Right lobe of liver (tissue), 6 donors: ENCODE results near the gene SAP30L. TPM values are rescaled to one million over a fixed set of nuclear protein-coding genes. Genes with fewer than 3 reads are reported as not detected.

Source experiments
- ATAC-seq, 4 donors: fragments of 200-7000 bp; cut with Tn5 transposase; one replicate each; pipeline ENCODE4 v1.9.1; 2020; ENCODE audit warnings: mild to moderate bottlenecking in 4 of 4, moderate library complexity in 4 of 4
- DNase-seq, 3 donors: peaks; one replicate each; pipeline ENCODE4 v3.0.0-alpha.2; 2020
- H3K27ac ChIP-seq, 3 donors: fragments of 200-600 bp; one replicate each; pipeline ENCODE4 v1.8.0; 2022
- H3K27me3 ChIP-seq, 2 donors: fragments of 200-600 bp; one replicate each; pipeline ENCODE4 v1.8.0; 2022
- H3K36me3 ChIP-seq, 4 donors: fragments of 200-600 bp; sonication (generic) in 1 of 4; one replicate each; pipeline versions ENCODE4 v1.5.1 to v1.8.0; 2017 to 2022; ENCODE audit warnings: control low read depth in 1 of 4
- H3K4me1 ChIP-seq, 4 donors: fragments of 200-600 bp; sonication (generic) in 1 of 4; one replicate each; pipeline versions ENCODE4 v1.5.1 to v1.8.0; 2017 to 2022; ENCODE audit warnings: control low read depth in 1 of 4
- H3K4me3 ChIP-seq, 3 donors: fragments of 200-600 bp; one replicate each; pipeline ENCODE4 v1.8.0; 2022
- H3K9me3 ChIP-seq, 4 donors: fragments of 200-600 bp; sonication (generic) in 1 of 4; one replicate each; pipeline versions ENCODE4 v1.5.1 to v1.8.0; 2017 to 2022; ENCODE audit warnings: control low read depth in 1 of 4
- POLR2A ChIP-seq: fragments of 450-650 bp; IDR thresholded peaks from one replicate; pipeline ENCODE4 v1.6.1; 2017; ENCODE audit warnings: antibody characterized with exemption, mild to moderate bottlenecking
- WGBS: methylation state at CpG from one replicate; pipeline ENCODE4 v1.1.6; 2018; ENCODE audit warnings: low coverage, low lambda C conversion rate; ENCODE audit not compliant: insufficient coverage; ENCODE audit errors: missing lambda C conversion rate; 5-methylcytosine and 5-hydroxymethylcytosine counted together
- intact Hi-C, 2 donors: fragments of 100-400 bp; cut with DNase I; formaldehyde crosslinking; loops; one replicate each; pipeline versions ENCODE4 v1.11.2 to v1.14.1; 2022
- total RNA-seq, 6 experiments: library from RNA; depleted of rRNA in 2 of 6; stranded (reverse); fragments of >200 nt in 2 of 6; fragmentation: NEBNext Ultra II Directional in 3 of 6; extraction: Animal tissue kit (Norgen Biotek cat#: 25700) in 3 of 6; gene quantifications; one replicate each; pipeline versions ENCODE4 v1.1.0 to v1.2.4, GENCODE V29; 2016 to 2023
- TF ChIP-seq, protein P1 (sequence below), 4 donors: fragments of 200-600 bp in 3 of 4; fragments of 450-650 bp in 1 of 4; IDR thresholded peaks; one replicate each; pipeline versions ENCODE4 v1.5.1 to v1.8.0; 2016 to 2022; ENCODE audit warnings: antibody characterized with exemption in 4 of 4, mild to moderate bottlenecking in 2 of 4
- donor health status: DM: no; HTN: yes; CAD: no.
- donor health status: DM: no; HTN: no; CAD: no.
- donor health status: DM: no; HTN: no; CAD: no.
- donor health status: DM: no; HTN: yes; CAD: no.
- donor health status: DM: no; HTN: yes; CAD: no.

SAP30L gene
- total RNA-seq, 6 experiments from 2014 or later = 9.7 to 24.9 (median 20.1) TPM

DNA sequence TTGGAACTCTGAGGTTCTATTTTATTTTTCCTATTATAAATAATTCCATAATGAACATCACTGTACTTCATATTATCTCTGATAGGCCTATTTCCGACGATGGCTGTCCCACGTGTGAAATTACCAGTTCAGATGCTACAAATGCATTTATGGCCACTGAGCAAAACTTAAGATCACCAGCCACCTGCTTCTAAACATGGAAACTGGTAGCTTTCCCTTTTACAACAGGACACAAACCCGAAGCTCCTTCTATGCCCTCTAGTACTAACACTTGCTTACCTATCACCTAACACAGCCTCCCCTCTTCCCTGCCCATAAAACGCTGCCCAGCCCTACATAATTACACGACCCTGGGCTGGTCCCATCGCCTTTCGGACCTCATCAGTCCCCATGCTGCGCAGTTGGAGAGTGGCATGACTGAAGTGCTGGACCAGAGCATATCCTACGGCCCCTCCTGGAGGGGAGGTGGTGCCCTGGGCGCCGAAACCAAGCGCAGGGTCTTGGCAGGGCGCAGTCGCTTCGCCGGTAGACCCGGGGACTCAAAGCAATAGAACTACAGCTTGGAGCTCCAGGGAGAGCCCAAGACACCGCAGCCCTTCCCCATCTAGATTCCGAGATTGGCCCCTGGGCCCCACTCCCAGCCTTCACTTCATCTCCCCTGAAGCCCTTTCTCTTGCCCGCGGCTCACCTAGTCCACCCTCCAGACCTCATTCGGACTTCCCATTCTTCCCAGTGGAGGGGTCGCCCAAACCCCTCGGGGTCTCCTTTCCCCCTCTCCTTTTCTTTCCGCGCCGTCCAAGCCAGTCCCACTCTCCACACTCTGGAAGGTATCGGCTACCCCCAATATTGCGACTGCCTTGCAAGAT lies 1.0 kb upstream of the SAP30L start:
- intact Hi-C loops = no loop called here
- Histone ChIP-seq H3K27me3 (no peaks in the 10 kb centered on the region), H3K27ac (peak overlapping the region in 2 of 3 donors; percentile 39 to 44), H3K36me3 (peaks cover 0 to 10% (median 0%) of the 10 kb centered on the region in 4 donors), H3K4me1 (peaks cover 0 to 26% (median 3%) of the 10 kb centered on the region in 4 donors), H3K9me3 (no peaks in the 10 kb centered on the region), H3K4me3 (peak overlapping the region; percentile 73 to 98 (median 78))
- peak in 3 of 4 donors; percentile 1 to 13 (median 11) for ATAC-seq
- TF ChIP-seq, protein P1, sequence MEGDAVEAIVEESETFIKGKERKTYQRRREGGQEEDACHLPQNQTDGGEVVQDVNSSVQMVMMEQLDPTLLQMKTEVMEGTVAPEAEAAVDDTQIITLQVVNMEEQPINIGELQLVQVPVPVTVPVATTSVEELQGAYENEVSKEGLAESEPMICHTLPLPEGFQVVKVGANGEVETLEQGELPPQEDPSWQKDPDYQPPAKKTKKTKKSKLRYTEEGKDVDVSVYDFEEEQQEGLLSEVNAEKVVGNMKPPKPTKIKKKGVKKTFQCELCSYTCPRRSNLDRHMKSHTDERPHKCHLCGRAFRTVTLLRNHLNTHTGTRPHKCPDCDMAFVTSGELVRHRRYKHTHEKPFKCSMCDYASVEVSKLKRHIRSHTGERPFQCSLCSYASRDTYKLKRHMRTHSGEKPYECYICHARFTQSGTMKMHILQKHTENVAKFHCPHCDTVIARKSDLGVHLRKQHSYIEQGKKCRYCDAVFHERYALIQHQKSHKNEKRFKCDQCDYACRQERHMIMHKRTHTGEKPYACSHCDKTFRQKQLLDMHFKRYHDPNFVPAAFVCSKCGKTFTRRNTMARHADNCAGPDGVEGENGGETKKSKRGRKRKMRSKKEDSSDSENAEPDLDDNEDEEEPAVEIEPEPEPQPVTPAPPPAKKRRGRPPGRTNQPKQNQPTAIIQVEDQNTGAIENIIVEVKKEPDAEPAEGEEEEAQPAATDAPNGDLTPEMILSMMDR (IDR thresholded peaks at IDR 0.05) = no peak
- TF ChIP-seq POLR2A = no peak
- DNase-seq = peak; percentile 25 to 62 (median 46)
- WGBS = 7% methylated on average over 27 of the region's 30 CpGs

DNA sequence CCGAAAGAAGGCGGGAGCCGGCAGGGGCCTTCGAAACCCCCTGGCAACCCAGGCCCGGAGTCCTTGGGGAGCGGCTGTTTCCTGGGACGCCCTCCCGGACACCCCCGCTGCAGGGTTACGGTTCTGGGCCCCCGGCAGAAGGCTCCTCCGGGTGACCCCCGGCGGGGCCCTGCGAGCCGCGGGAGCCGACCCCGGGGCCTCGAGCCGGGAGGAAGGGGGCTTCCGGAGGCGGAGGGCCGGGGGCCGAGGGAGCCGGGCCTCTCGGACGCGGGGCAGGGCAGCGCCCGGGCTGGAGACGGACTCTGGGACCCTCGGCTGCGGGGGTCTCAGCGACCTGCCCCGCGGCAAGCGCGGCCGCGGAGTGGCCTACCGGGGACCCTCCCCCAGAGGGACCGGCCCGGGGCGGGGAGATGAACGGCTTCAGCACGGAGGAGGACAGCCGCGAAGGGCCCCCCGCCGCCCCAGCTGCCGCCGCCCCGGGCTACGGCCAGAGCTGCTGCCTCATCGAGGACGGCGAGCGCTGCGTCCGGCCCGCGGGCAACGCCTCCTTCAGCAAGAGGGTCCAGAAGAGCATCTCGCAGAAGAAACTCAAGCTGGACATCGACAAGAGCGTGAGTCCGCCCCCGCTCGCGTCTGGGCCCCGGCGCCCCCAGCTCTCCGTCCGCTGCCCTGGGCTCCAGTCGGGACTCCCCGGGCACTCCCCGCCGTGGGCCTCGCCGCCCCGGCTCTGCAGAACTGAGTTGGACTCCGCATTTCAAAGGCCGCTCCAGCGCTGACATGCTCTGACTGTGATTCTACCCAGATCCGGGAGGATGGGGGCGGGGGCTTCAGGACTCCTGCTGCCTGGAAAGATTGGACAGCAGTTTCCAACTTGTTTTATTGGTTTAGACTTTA lies 645 bp downstream of the SAP30L start:
- Histone ChIP-seq H3K4me3 (peak overlapping the region; percentile 73 to 98 (median 78)), H3K27ac (peak overlapping the region; percentile 49 to 79 (median 74)), H3K9me3 (no peaks in the 10 kb centered on the region), H3K36me3 (peaks cover 0 to 4% (median 0%) of the 10 kb centered on the region in 4 donors), H3K27me3 (no peaks in the 10 kb centered on the region), H3K4me1 (peaks cover 0 to 26% (median 3%) of the 10 kb centered on the region in 4 donors)
- ATAC-seq (peak; percentile 28 to 42 (median 38)), DNase-seq (peak; percentile 60 to 70 (median 69))
- intact Hi-C loops = no loop called here
- 0% methylated on average over 5 of the region's 87 CpGs for WGBS
- no peak for TF ChIP-seq POLR2A
- TF ChIP-seq, protein P1 (IDR thresholded peaks at IDR 0.05) = no peak

DNA sequence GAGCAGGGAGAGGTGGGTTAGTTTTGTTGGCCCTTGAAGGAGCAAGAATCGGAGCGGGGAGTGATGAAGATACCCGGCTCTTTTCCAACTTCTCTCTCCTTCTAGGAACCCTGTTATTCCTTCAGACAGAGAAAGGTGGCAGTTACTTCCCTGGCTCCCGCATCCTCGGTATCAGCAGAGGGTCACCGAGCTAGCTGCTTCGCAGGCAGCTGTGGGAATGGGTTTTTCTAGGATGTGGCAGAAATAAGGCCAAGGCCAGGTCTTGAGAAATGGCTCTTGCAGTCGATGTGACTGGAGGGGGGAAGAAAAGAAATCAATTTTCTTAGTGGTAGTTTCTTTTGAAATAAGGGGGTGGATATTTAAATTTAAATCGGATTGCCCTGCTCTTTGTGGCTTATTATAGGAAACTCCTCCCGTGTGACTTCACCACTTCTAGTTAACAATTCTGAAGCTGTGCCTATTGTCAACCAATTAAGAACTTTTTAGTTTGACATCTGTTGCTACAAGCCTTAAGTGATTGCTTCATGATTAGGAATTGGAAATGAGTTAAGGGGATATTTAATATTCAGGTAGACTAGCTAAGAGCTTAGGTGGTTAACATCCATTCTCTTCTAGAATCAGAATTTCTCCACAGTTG lies 1.4 kb downstream of the SAP30L start:
- H3K27me3 ChIP-seq = no peaks in the 10 kb centered on the region
- intact Hi-C loops = no loop called here
- no peak for DNase-seq
- peaks cover 0 to 4% (median 2%) of the 10 kb centered on the region in 4 donors for H3K36me3 ChIP-seq
- H3K9me3 ChIP-seq = no peaks in the 10 kb centered on the region
- H3K4me3 ChIP-seq = peak overlapping the region; percentile 73 to 98 (median 78)
- WGBS = 17% methylated on average over 9 of the region's 10 CpGs
- peaks cover 0 to 30% (median 3%) of the 10 kb centered on the region in 4 donors for H3K4me1 ChIP-seq
- TF ChIP-seq, protein P1 (IDR thresholded peaks at IDR 0.05) = no peak
- no peak for TF ChIP-seq POLR2A
- ATAC-seq = no peak
- H3K27ac ChIP-seq = no peak overlapping the region

DNA sequence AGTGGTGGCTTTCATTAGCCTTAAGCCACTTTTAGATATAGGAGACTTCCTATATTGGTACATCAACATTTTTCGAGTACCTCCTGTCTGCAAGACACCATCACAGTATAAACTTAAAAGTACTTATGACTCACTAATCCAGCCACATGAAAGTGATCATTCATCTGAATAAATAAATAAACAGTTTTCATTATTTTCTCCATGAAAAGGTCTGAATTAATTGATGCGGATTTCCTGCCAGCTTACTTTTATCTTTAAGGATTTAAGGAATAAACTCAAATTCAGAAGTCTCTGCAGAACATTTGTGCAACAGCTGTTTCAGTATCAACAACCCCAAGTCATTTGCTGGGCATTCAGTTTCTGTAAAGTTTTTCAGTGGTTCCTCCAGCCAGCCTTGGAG lies 4.0 kb downstream of the SAP30L start:
- Histone ChIP-seq H3K27ac (no peak overlapping the region), H3K4me3 (no peak overlapping the region), H3K4me1 (peaks cover 0 to 27% (median 3%) of the 10 kb centered on the region in 4 donors), H3K36me3 (peaks cover 0 to 19% (median 13%) of the 10 kb centered on the region in 4 donors), H3K9me3 (no peaks in the 10 kb centered on the region), H3K27me3 (no peaks in the 10 kb centered on the region)
- TF ChIP-seq POLR2A = no peak
- TF ChIP-seq, protein P1 (IDR thresholded peaks at IDR 0.05) = no peak
- ATAC-seq (no peak), DNase-seq (no peak)
- WGBS = 81% methylated on average over 2 of the region's 2 CpGs
- intact Hi-C loops = no loop called here
